Endothelial cell of umbilical vein (primary cell): ENCODE data around the gene DDX23. TPM values are rescaled to one million over a fixed set of nuclear protein-coding genes. Genes with fewer than 3 reads are reported as not detected.
A peak's percentile ranks its signal among the peaks of the same experiment; 100 is the strongest.

ENCODE experiments used
- BruUV-seq: library from RNA; stranded (reverse); fragments of 400-500 nt; replicated peaks from 2 replicates; lab custom pipeline; 2021; lab: Mats Ljungman, UMichigan
- CTCF ChIA-PET: fragments of 300-600, 350-600 bp; sonication (Branson Sonifier 250); formaldehyde crosslinking; loops from one replicate; lab custom pipeline; 2021; ENCODE audit warnings: antibody characterized with exemption, inconsistent platforms; lab: Charles Lee
- POLR2A ChIA-PET: fragments of 300-600, 350-600 bp; sonication (Branson Sonifier 250); formaldehyde crosslinking; loops from one replicate; lab custom pipeline; 2021; ENCODE audit warnings: antibody characterized with exemption, inconsistent platforms; lab: Charles Lee
- DNase-seq: peaks from one replicate; pipeline ENCODE4 v3.0.0-alpha.2; 2011; ENCODE audit warnings: low read depth, low spot score
- FAIRE-seq: peaks from 2 replicates; lab custom pipeline; 2011; peaks lifted over from hg19 to GRCh38; lab: Jason Lieb, UNC
- H2AFZ ChIP-seq: 2 replicates; pipeline ENCODE4 v1.6.0; 2012; ENCODE audit warnings: low read depth, low read length, control low read depth, inconsistent platforms
- H3K27ac ChIP-seq: 2 replicates; pipeline ENCODE4 v1.5.1; 2011; ENCODE audit warnings: low read depth, mild to moderate bottlenecking, control low read depth, low read length, moderate library complexity; ENCODE audit not compliant: insufficient read depth
- H3K27me3 ChIP-seq, 2 experiments: 2 replicates each; pipeline versions ENCODE4 v1.6.0 to v1.6.1; 2011; ENCODE audit warnings: low read length in 2 of 2, mixed read lengths in 1 of 2; ENCODE audit not compliant: control insufficient read depth in 2 of 2, insufficient read depth in 2 of 2
- H3K36me3 ChIP-seq, 2 experiments: 2 replicates in 1 of 2; 3 replicates in 1 of 2; pipeline ENCODE4 v1.5.1; 2011; ENCODE audit warnings: low read length in 2 of 2, mild to moderate bottlenecking in 1 of 2, moderate library complexity in 1 of 2; ENCODE audit not compliant: control insufficient read depth in 2 of 2, insufficient read depth in 2 of 2; ENCODE audit errors: extremely low read depth in 1 of 2
- H3K4me1 ChIP-seq: 3 replicates; pipeline ENCODE4 v1.5.1; 2011; ENCODE audit warnings: mild to moderate bottlenecking, low read length; ENCODE audit not compliant: control insufficient read depth, insufficient read depth; ENCODE audit errors: extremely low read depth
- H3K4me2 ChIP-seq: 2 replicates; pipeline ENCODE4 v1.6.1; 2011; ENCODE audit warnings: low read length, control low read depth, mixed read lengths; ENCODE audit not compliant: insufficient read depth
- H3K4me3 ChIP-seq, 3 experiments: fragments of 200-600 bp in 1 of 3; sonication (generic), shearing (Covaris generic) in 1 of 3; replicated peaks in 1 of 3; 2 replicates each; pipeline ENCODE4 v1.5.1; 2011 to 2016; ENCODE audit warnings: control low read depth in 3 of 3, low read length in 3 of 3, mild to moderate bottlenecking in 2 of 3, inconsistent platforms in 1 of 3, low read depth in 1 of 3, moderate library complexity in 1 of 3; ENCODE audit not compliant: insufficient read depth in 1 of 3
- H3K79me2 ChIP-seq: 2 replicates; pipeline ENCODE4 v1.6.0; 2012; ENCODE audit warnings: low read length, inconsistent platforms; ENCODE audit not compliant: control insufficient read depth, insufficient read depth
- H3K9ac ChIP-seq: replicated peaks from 2 replicates; pipeline ENCODE3; 2011; ENCODE audit warnings: low read length, control low read depth; ENCODE audit not compliant: insufficient read depth; ENCODE audit errors: extremely low read depth
- H3K9me1 ChIP-seq: replicated peaks from 3 replicates; pipeline ENCODE4 v1.6.0; 2011; ENCODE audit warnings: mild to moderate bottlenecking, low read length; ENCODE audit not compliant: control insufficient read depth, insufficient read depth; ENCODE audit errors: extremely low read depth
- H3K9me3 ChIP-seq: replicated peaks from 2 replicates; pipeline ENCODE4 v1.5.1; 2012; ENCODE audit warnings: low read length, inconsistent platforms; ENCODE audit not compliant: control insufficient read depth, insufficient read depth
- H4K20me1 ChIP-seq: replicated peaks from 2 replicates; pipeline ENCODE3; 2011; ENCODE audit warnings: mild to moderate bottlenecking, low read length; ENCODE audit not compliant: control insufficient read depth, insufficient read depth; ENCODE audit errors: extremely low read depth
- CTCF ChIP-seq, 2 donors: IDR thresholded peaks; 1 replicate in 1 of 2; 2 replicates in 1 of 2; pipeline ENCODE4 v1.5.1; 2011; ENCODE audit warnings: low read length in 2 of 2, mild to moderate bottlenecking in 2 of 2, moderate library complexity in 2 of 2, control low read depth in 1 of 2, inconsistent platforms in 1 of 2, low read depth in 1 of 2; ENCODE audit not compliant: insufficient read depth in 1 of 2; ENCODE audit errors: extremely low read depth in 1 of 2
- JUN ChIP-seq: IDR thresholded peaks from 2 replicates; pipeline ENCODE4 v1.6.1; 2011; ENCODE audit warnings: borderline replicate concordance, low read depth; ENCODE audit not compliant: insufficient read length, insufficient read depth
- MAX ChIP-seq: IDR thresholded peaks from 2 replicates; pipeline ENCODE4 v1.6.1; 2011; ENCODE audit not compliant: insufficient read depth, insufficient read length
- POLR2AphosphoS5 ChIP-seq: IDR thresholded peaks from 2 replicates; pipeline ENCODE4 v1.6.1; 2012; ENCODE audit warnings: low read depth, mild to moderate bottlenecking, control low read depth, low read length, moderate library complexity; ENCODE audit not compliant: insufficient read depth
- dilution Hi-C: fragments of 300-500 bp; cut with MboI; formaldehyde crosslinking; loops from one replicate; pipeline ENCODE4 v1.15.0; 2019; ENCODE audit warnings: low sequenced_read_pairs; ENCODE audit not compliant: extremely low pct_ligation_motif_present
- intact Hi-C: fragments of 100-400 bp; cut with micrococcal nuclease; formaldehyde crosslinking; loops from one replicate; pipeline ENCODE4 v1.10.0; 2022
- polyA plus RNA-seq, 4 experiments: library from polyadenylated mRNA; depleted of rRNA in 3 of 4; stranded (reverse) in 3 of 4; unstranded in 1 of 4; fragments of >200 nt; gene quantifications; 2 replicates each; pipeline versions ENCODE4 v1.2.1 to v1.2.3, GENCODE V29; 2011 to 2012; ENCODE audit warnings: missing spikeins in 1 of 4
- total RNA-seq: library from RNA; stranded (reverse); gene quantifications from 2 replicates; pipeline ENCODE4 v1.2.3, GENCODE V29; 2021

DDX23 gene
- total and polyA plus RNA-seq, 2 donors (not counting 3 experiments of a cell fraction or from before 2014, with no cell fraction given), result 56.0 to 107 TPM

- ChIA-PET CTCF (interaction anchor here (1.0 to 16.5 kb wide), 4 partner anchors 9 to 31 kb away, joined by 4 to 606 read pairs (median 12); no protein-coding TSS in a partner anchor), POLR2A (no interaction called here)
- peak; percentile 12 for DNase-seq
- Histone ChIP-seq H3K4me3 (peak overlapping the region; percentile 58 to 84 (median 59)), H2AFZ (peak overlapping the region; percentile 66), H3K9me1 (no peaks in the 10 kb centered on the region), H3K9ac (peak overlapping the region; percentile 70), H3K27me3 (no peaks in the 10 kb centered on the region), H3K4me1 (peaks cover 10% of the 10 kb centered on the region), H4K20me1 (no peaks in the 10 kb centered on the region), H3K4me2 (peak overlapping the region; percentile 76), H3K36me3 (no peaks in the 10 kb centered on the region), H3K9me3 (no peaks in the 10 kb centered on the region), H3K27ac (no peak overlapping the region), H3K79me2 (peaks cover 17% of the 10 kb centered on the region)
- no peak for FAIRE-seq
- dilution Hi-C loops, result no loop called here
- TF ChIP-seq CTCF (IDR thresholded peaks at IDR 0.05; ENCODE audit: extremely low read depth in 1 of 2, insufficient read depth in 1 of 2, low read depth in 1 of 2, low read length in 2 of 2), result no peak
- TF ChIP-seq JUN, result no peak
- TF ChIP-seq POLR2AphosphoS5, result no peak
- no peak for TF ChIP-seq MAX
- BruUV-seq, result no TSS peak
- intact Hi-C loops, result loop anchor here (1.0 to 2.0 kb wide), 2 partner anchors 8 to 72 kb away; partner anchors contain the start of gene CCNT1
Observed at GRCh38 chr12:48788524-48788853, 63.5 kb downstream of the DDX23 start.
